Parathyroid adenoma (tissue), 2 donors: ENCODE measurements around the gene WDR89.

ENCODE experiments used
- H2AFZ ChIP-seq: fragments of 300-600 bp; sonication (generic); one replicate; pipeline ENCODE4 v1.7.0; 2017; ENCODE audit warnings: antibody characterized with exemption, mild to moderate bottlenecking
- H3K27ac ChIP-seq: fragments of 300-600 bp; sonication (generic); one replicate; pipeline ENCODE4 v1.7.0; 2017
- H3K27me3 ChIP-seq: fragments of 300-600 bp; sonication (generic); one replicate; pipeline ENCODE4 v1.7.0; 2017; ENCODE audit warnings: low read length; ENCODE audit not compliant: control insufficient read depth, insufficient read depth
- H3K36me3 ChIP-seq: fragments of 300-600 bp; sonication (generic); one replicate; pipeline ENCODE4 v1.7.0; 2017; ENCODE audit warnings: low read length; ENCODE audit not compliant: control insufficient read depth, insufficient read depth
- H3K4me1 ChIP-seq: fragments of 300-600 bp; sonication (generic); one replicate; pipeline ENCODE4 v1.7.0; 2017; ENCODE audit warnings: control low read depth
- H3K4me2 ChIP-seq: fragments of 300-600 bp; sonication (generic); one replicate; pipeline ENCODE4 v1.7.0; 2017; ENCODE audit warnings: low read length
- H3K4me3 ChIP-seq: fragments of 300-600 bp; sonication (generic); one replicate; pipeline ENCODE4 v1.7.0; 2017; ENCODE audit warnings: low read depth, low read length
- H3K79me2 ChIP-seq: fragments of 300-600 bp; sonication (generic); one replicate; pipeline ENCODE4 v1.7.0; 2017; ENCODE audit warnings: control low read depth
- H3K9ac ChIP-seq: fragments of 300-600 bp; sonication (generic); one replicate; pipeline ENCODE4 v1.7.0; 2017; ENCODE audit warnings: mild to moderate bottlenecking
- H3K9me3 ChIP-seq: fragments of 300-600 bp; sonication (generic); one replicate; pipeline ENCODE4 v1.7.0; 2017; ENCODE audit warnings: low read length; ENCODE audit not compliant: control insufficient read depth
- CTCF ChIP-seq: fragments of 300-600 bp; sonication (generic); IDR thresholded peaks from one replicate; pipeline ENCODE4 v1.7.0; 2017; ENCODE audit warnings: antibody characterized with exemption, mild to moderate bottlenecking
- donor health status: primary hyperparathyroidism.

The WDR89 gene

GRCh38 chr14:63647696-63648410 lies 6.2 kb upstream of the WDR89 start:
- no peak for TF ChIP-seq CTCF
- Histone ChIP-seq H2AFZ (peak overlapping the region; percentile 57), H3K79me2 (no peaks in the 10 kb centered on the region)

GRCh38 chr14:63644741-63645140 lies 3.1 kb upstream of the WDR89 start:
- H3K9ac ChIP-seq = no peak overlapping the region
- no peaks in the 10 kb centered on the region for H3K27me3 ChIP-seq
- H3K4me1 ChIP-seq = peaks cover 6% of the 10 kb centered on the region
- no peak overlapping the region for H3K27ac ChIP-seq
- no peak overlapping the region for H2AFZ ChIP-seq
- H3K4me2 ChIP-seq = no peak overlapping the region
- no peaks in the 10 kb centered on the region for H3K36me3 ChIP-seq
- no peak for TF ChIP-seq CTCF
- H3K79me2 ChIP-seq = no peaks in the 10 kb centered on the region
- H3K9me3 ChIP-seq = no peaks in the 10 kb centered on the region
- H3K4me3 ChIP-seq = no peak overlapping the region

More at GRCh38 chr14:63647696-63648410, 6.2 kb upstream of the WDR89 start:
- Histone ChIP-seq H3K36me3 (no peaks in the 10 kb centered on the region), H3K4me2 (no peak overlapping the region), H3K27ac (no peak overlapping the region), H3K9me3 (no peaks in the 10 kb centered on the region), H3K9ac (no peak overlapping the region), H3K27me3 (no peaks in the 10 kb centered on the region), H3K4me1 (peaks cover 6% of the 10 kb centered on the region), H3K4me3 (no peak overlapping the region)

GRCh38 chr14:63642656-63643382 lies 1.1 kb upstream of the WDR89 start:
- Histone ChIP-seq H3K27me3 (no peaks in the 10 kb centered on the region), H3K79me2 (no peaks in the 10 kb centered on the region), H3K27ac (peak overlapping the region; percentile 94), H3K9ac (no peak overlapping the region), H3K4me2 (peak overlapping the region; percentile 60), H3K4me3 (peak overlapping the region; percentile 77), H3K9me3 (no peaks in the 10 kb centered on the region), H2AFZ (peak overlapping the region; percentile 79), H3K36me3 (no peaks in the 10 kb centered on the region), H3K4me1 (peaks cover 5% of the 10 kb centered on the region)
- no peak for TF ChIP-seq CTCF

GRCh38 chr14:63642229-63642611 lies 549 bp upstream of the WDR89 start:
- H3K4me2 ChIP-seq = peak overlapping the region; percentile 60
- no peak for TF ChIP-seq CTCF
- H3K9me3 ChIP-seq = no peaks in the 10 kb centered on the region
- peak overlapping the region; percentile 94 for H3K27ac ChIP-seq
- no peak overlapping the region for H3K9ac ChIP-seq
- H2AFZ ChIP-seq = peak overlapping the region; percentile 79
- peaks cover under 1% of the 10 kb centered on the region for H3K79me2 ChIP-seq
- H3K27me3 ChIP-seq = no peaks in the 10 kb centered on the region
- H3K4me3 ChIP-seq = peak overlapping the region; percentile 77
- H3K36me3 ChIP-seq = no peaks in the 10 kb centered on the region
- H3K4me1 ChIP-seq = no peaks in the 10 kb centered on the region
